Measurements from ENCODE around the gene FAM20C. TPM values are rescaled to one million over a fixed set of nuclear protein-coding genes. Genes with fewer than 3 reads are reported as not detected.

The FAM20C gene
- total RNA-seq, 1 experiment from 2014 or later: 87.9 TPM

DNA sequence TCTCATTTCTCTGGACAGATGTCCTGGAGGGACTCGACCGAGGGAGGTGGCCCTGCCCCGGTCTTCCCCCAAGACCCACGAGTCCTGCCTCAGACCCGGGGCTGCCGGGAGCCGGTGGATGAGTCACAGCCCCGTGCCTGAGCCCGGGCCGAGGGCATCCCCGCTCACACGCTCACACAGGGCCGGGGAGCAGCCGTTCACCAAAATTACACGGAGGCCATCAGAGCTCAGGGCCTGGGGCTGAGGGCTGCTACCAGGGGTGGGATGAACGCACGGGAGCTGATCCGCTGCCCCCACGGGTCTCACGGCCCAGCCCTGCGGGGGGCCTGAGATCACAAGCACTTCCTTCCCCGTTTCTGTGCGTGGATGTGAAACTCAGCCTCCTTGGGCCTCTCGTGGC, 17.5 kb downstream of the FAM20C start:
- CTCF ChIA-PET: no interaction called here
- no peak overlapping the region for H3K4me2 ChIP-seq (ENCODE audit: low read length)
- no peak for ATAC-seq
- H2AFZ ChIP-seq (ENCODE audit: low read length): no peak overlapping the region
- H3K36me3 ChIP-seq (ENCODE audit: low read depth, low read length): no peaks in the 10 kb centered on the region
- POLR2A ChIA-PET (ENCODE audit: unreplicated experiment): no interaction called here
- BruUV-seq (replicated peaks): no TSS peak
- no peak overlapping the region for H3K27ac ChIP-seq (ENCODE audit: low read length)
- no peak for TF ChIP-seq EZH2phosphoT487 (IDR thresholded peaks at IDR 0.05; ENCODE audit: borderline replicate concordance, low read length)
- no peak overlapping the region for H3K9ac ChIP-seq (ENCODE audit: low read length)
- no peaks in the 10 kb centered on the region for H4K20me1 ChIP-seq (ENCODE audit: low read length)
- intact Hi-C loops (cut with micrococcal nuclease): no loop called here
- H3K9me3 ChIP-seq (ENCODE audit: low read length): no peaks in the 10 kb centered on the region
- no peaks in the 10 kb centered on the region for H3K9me2 ChIP-seq (replicated peaks; ENCODE audit: low read length)
- H3K4me3 ChIP-seq (ENCODE audit: low read length): no peak overlapping the region
- no peaks in the 10 kb centered on the region for H3K27me3 ChIP-seq (ENCODE audit: low read length)
- H3F3A ChIP-seq (ENCODE audit: low read length, unreplicated experiment): no peaks in the 10 kb centered on the region
- peaks cover 8% of the 10 kb centered on the region for H3K4me1 ChIP-seq (ENCODE audit: insufficient read depth, low read length)
- peaks cover 8% of the 10 kb centered on the region; the same call in 1 of the 2 replicates for H3K79me2 ChIP-seq (ENCODE audit: low read length)
- no peak for DNase-seq

DNA sequence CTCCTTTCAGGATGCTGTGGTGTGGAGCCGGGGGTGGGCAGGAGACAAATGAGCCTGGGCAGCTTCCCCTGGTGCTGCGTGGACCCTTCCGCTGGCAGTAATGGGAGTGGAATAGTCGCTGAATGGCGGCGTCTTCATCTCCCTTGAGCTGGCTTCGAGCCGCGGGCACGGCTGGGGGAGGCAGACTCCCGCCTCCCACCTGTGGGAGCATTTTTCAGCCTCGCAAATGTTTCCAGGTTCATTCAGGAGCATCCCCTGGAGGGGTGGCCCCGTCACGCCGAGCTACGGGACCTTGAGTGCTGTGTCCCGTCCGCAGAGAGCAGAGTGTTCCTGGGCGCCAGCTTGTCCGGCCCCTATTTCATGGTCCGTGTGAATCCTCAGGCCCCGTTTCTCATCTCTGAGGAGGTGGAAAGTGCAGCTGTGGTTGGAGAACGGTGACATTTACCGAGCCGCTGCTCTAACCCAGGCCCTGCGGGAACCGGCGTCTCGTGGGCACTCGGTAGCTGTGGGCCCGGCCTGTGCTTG, 18.1 kb downstream of the FAM20C start:
- no peak overlapping the region for H3K4me3 ChIP-seq (ENCODE audit: low read length)
- no peak overlapping the region for H3K4me2 ChIP-seq (ENCODE audit: low read length)
- no peak for ATAC-seq
- BruUV-seq (replicated peaks): no TSS peak
- no peaks in the 10 kb centered on the region for H3K9me2 ChIP-seq (replicated peaks; ENCODE audit: low read length)
- no peaks in the 10 kb centered on the region for H3K9me3 ChIP-seq (ENCODE audit: low read length)
- no peaks in the 10 kb centered on the region for H3K27me3 ChIP-seq (ENCODE audit: low read length)
- H3K79me2 ChIP-seq (ENCODE audit: low read length): peaks cover 8% of the 10 kb centered on the region; the same call in 1 of the 2 replicates
- H3K27ac ChIP-seq (ENCODE audit: low read length): no peak overlapping the region
- no peak overlapping the region for H2AFZ ChIP-seq (ENCODE audit: low read length)
- peaks cover 9% of the 10 kb centered on the region for H3K4me1 ChIP-seq (ENCODE audit: insufficient read depth, low read length)
- TF ChIP-seq, protein P1, sequence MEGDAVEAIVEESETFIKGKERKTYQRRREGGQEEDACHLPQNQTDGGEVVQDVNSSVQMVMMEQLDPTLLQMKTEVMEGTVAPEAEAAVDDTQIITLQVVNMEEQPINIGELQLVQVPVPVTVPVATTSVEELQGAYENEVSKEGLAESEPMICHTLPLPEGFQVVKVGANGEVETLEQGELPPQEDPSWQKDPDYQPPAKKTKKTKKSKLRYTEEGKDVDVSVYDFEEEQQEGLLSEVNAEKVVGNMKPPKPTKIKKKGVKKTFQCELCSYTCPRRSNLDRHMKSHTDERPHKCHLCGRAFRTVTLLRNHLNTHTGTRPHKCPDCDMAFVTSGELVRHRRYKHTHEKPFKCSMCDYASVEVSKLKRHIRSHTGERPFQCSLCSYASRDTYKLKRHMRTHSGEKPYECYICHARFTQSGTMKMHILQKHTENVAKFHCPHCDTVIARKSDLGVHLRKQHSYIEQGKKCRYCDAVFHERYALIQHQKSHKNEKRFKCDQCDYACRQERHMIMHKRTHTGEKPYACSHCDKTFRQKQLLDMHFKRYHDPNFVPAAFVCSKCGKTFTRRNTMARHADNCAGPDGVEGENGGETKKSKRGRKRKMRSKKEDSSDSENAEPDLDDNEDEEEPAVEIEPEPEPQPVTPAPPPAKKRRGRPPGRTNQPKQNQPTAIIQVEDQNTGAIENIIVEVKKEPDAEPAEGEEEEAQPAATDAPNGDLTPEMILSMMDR (conservative IDR thresholded peaks at IDR 0.05; ENCODE audit: low read depth, low read length): no peak
- TF ChIP-seq EZH2phosphoT487 (IDR thresholded peaks at IDR 0.05; ENCODE audit: borderline replicate concordance, low read length): no peak
- TF ChIP-seq EZH2 (IDR thresholded peaks at IDR 0.05; ENCODE audit: low read length, unreplicated experiment): no peak
- H3K9ac ChIP-seq (ENCODE audit: low read length): no peak overlapping the region
- intact Hi-C loops (cut with micrococcal nuclease): no loop called here
- H3K36me3 ChIP-seq (ENCODE audit: low read depth, low read length): no peaks in the 10 kb centered on the region
- H3F3A ChIP-seq (ENCODE audit: low read length, unreplicated experiment): no peaks in the 10 kb centered on the region
- CTCF ChIA-PET: no interaction called here
- no peak for DNase-seq
- H4K20me1 ChIP-seq (ENCODE audit: low read length): no peaks in the 10 kb centered on the region
- POLR2A ChIA-PET (ENCODE audit: unreplicated experiment): no interaction called here

DNA sequence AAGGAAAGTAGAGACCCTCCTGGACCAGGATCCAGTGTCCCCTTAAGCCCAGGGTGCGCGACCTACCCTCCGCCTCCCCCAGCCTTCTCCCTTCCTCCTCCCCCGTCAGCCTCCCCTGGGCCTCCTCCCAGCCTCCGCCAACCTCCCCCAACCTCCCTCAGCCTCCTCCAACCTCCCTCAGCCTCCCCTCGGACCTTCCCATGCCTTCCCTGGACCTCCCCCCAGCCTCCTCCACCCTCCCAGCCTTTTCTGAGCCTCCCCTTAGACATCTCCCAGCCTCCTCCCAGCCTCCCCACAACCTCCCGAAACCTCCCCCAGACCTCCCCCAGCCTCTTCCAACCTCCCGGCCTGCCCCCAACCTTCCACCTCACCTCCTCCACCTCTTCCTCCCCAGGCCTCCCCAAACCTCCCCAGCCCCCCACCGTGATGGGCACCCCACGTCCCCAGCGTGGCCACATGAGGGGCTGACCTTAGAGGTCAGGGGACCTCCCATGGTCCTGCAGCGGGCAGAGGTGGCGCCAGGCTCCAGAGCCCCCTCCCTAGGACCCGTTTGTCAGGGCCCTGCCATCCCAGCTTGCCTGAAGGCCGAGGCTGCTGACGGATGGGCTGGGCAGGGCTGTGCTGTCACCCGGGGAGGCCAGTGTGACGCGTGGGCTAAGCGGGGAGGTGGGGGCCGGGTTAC, 18.8 kb downstream of the FAM20C start:
- peaks cover 9% of the 10 kb centered on the region for H3K4me1 ChIP-seq (ENCODE audit: insufficient read depth, low read length)
- DNase-seq: no peak
- H4K20me1 ChIP-seq (ENCODE audit: low read length): no peaks in the 10 kb centered on the region
- intact Hi-C loops (cut with micrococcal nuclease): no loop called here
- H3K4me2 ChIP-seq (ENCODE audit: low read length): no peak overlapping the region
- BruUV-seq (replicated peaks): no TSS peak
- no peak overlapping the region for H3K27ac ChIP-seq (ENCODE audit: low read length)
- POLR2A ChIA-PET (ENCODE audit: unreplicated experiment): no interaction called here
- no peaks in the 10 kb centered on the region for H3K9me2 ChIP-seq (replicated peaks; ENCODE audit: low read length)
- TF ChIP-seq EZH2phosphoT487 (IDR thresholded peaks at IDR 0.05; ENCODE audit: borderline replicate concordance, low read length) (no peak), EZH2 (IDR thresholded peaks at IDR 0.05; ENCODE audit: low read length, unreplicated experiment) (no peak)
- TF ChIP-seq, protein P1 (conservative IDR thresholded peaks at IDR 0.05; ENCODE audit: low read depth, low read length): no peak
- H3K9ac ChIP-seq (ENCODE audit: low read length): no peak overlapping the region
- H2AFZ ChIP-seq (ENCODE audit: low read length): no peak overlapping the region
- peaks cover 8% of the 10 kb centered on the region; the same call in 1 of the 2 replicates for H3K79me2 ChIP-seq (ENCODE audit: low read length)
- no peak for ATAC-seq
- no peaks in the 10 kb centered on the region for H3K36me3 ChIP-seq (ENCODE audit: low read depth, low read length)
- no peaks in the 10 kb centered on the region for H3K27me3 ChIP-seq (ENCODE audit: low read length)
- no peaks in the 10 kb centered on the region for H3F3A ChIP-seq (ENCODE audit: low read length, unreplicated experiment)
- H3K9me3 ChIP-seq (ENCODE audit: low read length): no peaks in the 10 kb centered on the region
- CTCF ChIA-PET: no interaction called here
- H3K4me3 ChIP-seq (ENCODE audit: low read length): no peak overlapping the region

All from PC-3 (cell line).